ENCODE data around the gene PSMA3.

PSMA3 gene

GRCh38 chr14:58244556-58245387, at the start of gene PSMA3:
Gene PSMA3, plus strand, starts transcription at chr14:58244843. Its CDS starts 78 bp downstream, at chr14:58244921.
- H3K36me3 ChIP-seq (replicated peaks; ENCODE audit: insufficient read depth, low read length) = no peaks in the 10 kb centered on the region
- peak within 1 kb of the TSS; percentile 97 for H3K9ac ChIP-seq (ENCODE audit: low read length)
- H3K4me3 ChIP-seq (ENCODE audit: low read length) = peak within 1 kb of the TSS; percentile 95
- H3K9me2 ChIP-seq (replicated peaks; ENCODE audit: insufficient read depth, low read length) = no peaks in the 10 kb centered on the region
- H2AFZ ChIP-seq (ENCODE audit: low read length) = peak within 1 kb of the TSS; percentile 43
- H3K9me3 ChIP-seq (replicated peaks; ENCODE audit: insufficient read depth, low read length) = no peaks in the 10 kb centered on the region
- H3F3A ChIP-seq (ENCODE audit: insufficient read depth, low read length) = 0 out of 2 replicates have a peak, but pooled peaks cover 16% of the 10 kb centered on the region
- 0 out of 2 replicates have a peak, but pooled peaks cover 6% of the 10 kb centered on the region for H3K4me1 ChIP-seq (ENCODE audit: low read length)
- H3K27ac ChIP-seq (ENCODE audit: low read length) = peak within 1 kb of the TSS; percentile 99
- no peaks in the 10 kb centered on the region for H3K27me3 ChIP-seq (replicated peaks; ENCODE audit: insufficient read depth, low read length)
- peak; percentile 92 for DNase-seq
- H3K79me2 ChIP-seq (ENCODE audit: low read length) = peaks cover 50% of the 10 kb centered on the region
- TF ChIP-seq, protein P1, sequence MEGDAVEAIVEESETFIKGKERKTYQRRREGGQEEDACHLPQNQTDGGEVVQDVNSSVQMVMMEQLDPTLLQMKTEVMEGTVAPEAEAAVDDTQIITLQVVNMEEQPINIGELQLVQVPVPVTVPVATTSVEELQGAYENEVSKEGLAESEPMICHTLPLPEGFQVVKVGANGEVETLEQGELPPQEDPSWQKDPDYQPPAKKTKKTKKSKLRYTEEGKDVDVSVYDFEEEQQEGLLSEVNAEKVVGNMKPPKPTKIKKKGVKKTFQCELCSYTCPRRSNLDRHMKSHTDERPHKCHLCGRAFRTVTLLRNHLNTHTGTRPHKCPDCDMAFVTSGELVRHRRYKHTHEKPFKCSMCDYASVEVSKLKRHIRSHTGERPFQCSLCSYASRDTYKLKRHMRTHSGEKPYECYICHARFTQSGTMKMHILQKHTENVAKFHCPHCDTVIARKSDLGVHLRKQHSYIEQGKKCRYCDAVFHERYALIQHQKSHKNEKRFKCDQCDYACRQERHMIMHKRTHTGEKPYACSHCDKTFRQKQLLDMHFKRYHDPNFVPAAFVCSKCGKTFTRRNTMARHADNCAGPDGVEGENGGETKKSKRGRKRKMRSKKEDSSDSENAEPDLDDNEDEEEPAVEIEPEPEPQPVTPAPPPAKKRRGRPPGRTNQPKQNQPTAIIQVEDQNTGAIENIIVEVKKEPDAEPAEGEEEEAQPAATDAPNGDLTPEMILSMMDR (IDR thresholded peaks at IDR 0.05; ENCODE audit: low read length) = no peak
- peaks cover 11% of the 10 kb centered on the region for H4K20me1 ChIP-seq (ENCODE audit: insufficient read depth, low read length)
- H3K4me2 ChIP-seq (ENCODE audit: low read depth, low read length) = peak within 1 kb of the TSS; percentile 72

- DNase-seq = no peak
- no peaks in the 10 kb centered on the region for H3K9me3 ChIP-seq (replicated peaks; ENCODE audit: insufficient read depth, low read length)
- no peak overlapping the region for H3K4me2 ChIP-seq (ENCODE audit: low read depth, low read length)
- H3F3A ChIP-seq (ENCODE audit: insufficient read depth, low read length) = 0 out of 2 replicates have a peak, but pooled peaks cover 4% of the 10 kb centered on the region
- H3K4me3 ChIP-seq (ENCODE audit: low read length) = no peak overlapping the region
- no peaks in the 10 kb centered on the region for H3K9me2 ChIP-seq (replicated peaks; ENCODE audit: insufficient read depth, low read length)
- H3K36me3 ChIP-seq (replicated peaks; ENCODE audit: insufficient read depth, low read length) = no peaks in the 10 kb centered on the region
- TF ChIP-seq, protein P1 (IDR thresholded peaks at IDR 0.05; ENCODE audit: low read length) = no peak
- TF ChIP-seq EZH2phosphoT487 (IDR thresholded peaks at IDR 0.05; ENCODE audit: low read length) = no peak
- TF ChIP-seq EZH2 (optimal IDR thresholded peaks at IDR 0.05; ENCODE audit: low read depth, low read length) = no peak
- no peak overlapping the region for H3K9ac ChIP-seq (ENCODE audit: low read length)
- peaks cover 10% of the 10 kb centered on the region for H3K79me2 ChIP-seq (ENCODE audit: low read length)
- H4K20me1 ChIP-seq (ENCODE audit: insufficient read depth, low read length) = no peaks in the 10 kb centered on the region
- H3K4me1 ChIP-seq (ENCODE audit: low read length) = peaks cover under 1% of the 10 kb centered on the region; the same call in 1 of the 2 replicates
- H3K27ac ChIP-seq (ENCODE audit: low read length) = no peak overlapping the region
- no peaks in the 10 kb centered on the region for H3K27me3 ChIP-seq (replicated peaks; ENCODE audit: insufficient read depth, low read length)
- no peak overlapping the region for H2AFZ ChIP-seq (ENCODE audit: low read length)
These were observed 48.4 kb upstream of the PSMA3 start for GRCh38 chr14:58196198-58196597.

DNA sequence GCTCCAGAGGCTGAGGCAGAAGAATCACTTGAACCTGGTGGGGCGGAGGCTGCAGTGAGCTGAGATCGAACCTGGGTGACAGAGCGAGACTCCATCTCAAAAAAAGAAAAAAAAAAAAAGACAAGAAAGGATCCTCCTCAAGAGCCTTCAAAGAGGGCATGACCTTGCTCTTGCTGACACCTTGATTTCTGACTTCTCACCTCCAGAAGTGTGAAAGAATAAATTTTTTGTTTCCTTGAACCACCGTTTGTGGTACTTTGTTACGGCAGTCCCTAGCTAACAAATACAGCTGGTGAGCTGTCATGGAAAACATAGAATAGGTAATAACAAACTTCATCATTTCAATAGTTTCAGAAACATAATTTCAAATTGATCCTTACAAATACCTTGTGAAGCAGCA, 46.6 kb upstream of the PSMA3 start:
- TF ChIP-seq, protein P1 (IDR thresholded peaks at IDR 0.05; ENCODE audit: low read length) = no peak
- no peak for TF ChIP-seq EZH2phosphoT487 (IDR thresholded peaks at IDR 0.05; ENCODE audit: low read length)
- TF ChIP-seq EZH2 (optimal IDR thresholded peaks at IDR 0.05; ENCODE audit: low read depth, low read length) = no peak
- H3K4me2 ChIP-seq (ENCODE audit: low read depth, low read length) = no peak overlapping the region
- H3K9ac ChIP-seq (ENCODE audit: low read length) = no peak overlapping the region

More for the DNA sequence above, 46.6 kb upstream of the PSMA3 start:
- no peak for DNase-seq
- H4K20me1 ChIP-seq (ENCODE audit: insufficient read depth, low read length) = no peaks in the 10 kb centered on the region
- H3K27ac ChIP-seq (ENCODE audit: low read length) = no peak overlapping the region
- no peaks in the 10 kb centered on the region for H3K9me3 ChIP-seq (replicated peaks; ENCODE audit: insufficient read depth, low read length)
- H3K9me2 ChIP-seq (replicated peaks; ENCODE audit: insufficient read depth, low read length) = no peaks in the 10 kb centered on the region
- no peak overlapping the region for H2AFZ ChIP-seq (ENCODE audit: low read length)
- peaks cover 5% of the 10 kb centered on the region; the same call in 1 of the 2 replicates for H3K4me1 ChIP-seq (ENCODE audit: low read length)
- H3K79me2 ChIP-seq (ENCODE audit: low read length) = peaks cover 19% of the 10 kb centered on the region
- H3K27me3 ChIP-seq (replicated peaks; ENCODE audit: insufficient read depth, low read length) = no peaks in the 10 kb centered on the region
- H3K4me3 ChIP-seq (ENCODE audit: low read length) = no peak overlapping the region
- H3K36me3 ChIP-seq (replicated peaks; ENCODE audit: insufficient read depth, low read length) = no peaks in the 10 kb centered on the region
- 0 out of 2 replicates have a peak, but pooled peaks cover 4% of the 10 kb centered on the region for H3F3A ChIP-seq (ENCODE audit: insufficient read depth, low read length)
